ENCODE results near the gene PLA2G4E. TPM values are rescaled to one million over a fixed set of nuclear protein-coding genes. Genes with fewer than 3 reads are reported as not detected.

Gene PLA2G4E
- total and polyA plus RNA-seq, 7 donors, result 0.01 to 0.34 (median 0.08) TPM; not detected in 2

DNA sequence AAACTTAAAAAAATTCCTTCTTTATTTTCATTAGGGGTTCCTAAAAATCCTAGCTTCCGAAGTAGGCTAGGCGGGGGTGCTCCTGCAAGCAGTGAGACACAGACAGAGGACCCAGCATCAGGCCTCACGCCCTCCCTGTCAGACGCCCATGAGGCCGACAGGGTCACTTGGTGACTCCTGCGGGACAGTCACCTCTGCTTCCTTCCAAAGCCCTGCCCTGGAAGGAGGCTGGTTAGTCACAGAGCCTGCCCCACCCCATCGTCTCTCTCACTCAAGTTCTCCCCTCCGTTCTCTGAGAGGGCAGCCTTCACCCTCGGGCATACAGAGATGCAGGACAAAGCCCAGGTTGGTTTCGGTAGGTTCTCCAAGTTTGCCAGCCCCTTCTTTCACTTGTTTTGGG is 87.1 kb downstream of the PLA2G4E start:
- Histone ChIP-seq H3K9me3 (no peaks in the 10 kb centered on the region), H3K36me3 (ENCODE audit: insufficient read depth in 1 of 2, low read depth in 1 of 2) (no peaks in the 10 kb centered on the region), H3K4me1 (peaks cover 45% of the 10 kb centered on the region), H3K4me3 (no peak overlapping the region), H3K27ac (peak overlapping the region; percentile 53), H3K27me3 (ENCODE audit: insufficient read depth in 3 of 3, low read length in 2 of 3) (no peaks in the 10 kb centered on the region)
- TF ChIP-seq, protein P1, sequence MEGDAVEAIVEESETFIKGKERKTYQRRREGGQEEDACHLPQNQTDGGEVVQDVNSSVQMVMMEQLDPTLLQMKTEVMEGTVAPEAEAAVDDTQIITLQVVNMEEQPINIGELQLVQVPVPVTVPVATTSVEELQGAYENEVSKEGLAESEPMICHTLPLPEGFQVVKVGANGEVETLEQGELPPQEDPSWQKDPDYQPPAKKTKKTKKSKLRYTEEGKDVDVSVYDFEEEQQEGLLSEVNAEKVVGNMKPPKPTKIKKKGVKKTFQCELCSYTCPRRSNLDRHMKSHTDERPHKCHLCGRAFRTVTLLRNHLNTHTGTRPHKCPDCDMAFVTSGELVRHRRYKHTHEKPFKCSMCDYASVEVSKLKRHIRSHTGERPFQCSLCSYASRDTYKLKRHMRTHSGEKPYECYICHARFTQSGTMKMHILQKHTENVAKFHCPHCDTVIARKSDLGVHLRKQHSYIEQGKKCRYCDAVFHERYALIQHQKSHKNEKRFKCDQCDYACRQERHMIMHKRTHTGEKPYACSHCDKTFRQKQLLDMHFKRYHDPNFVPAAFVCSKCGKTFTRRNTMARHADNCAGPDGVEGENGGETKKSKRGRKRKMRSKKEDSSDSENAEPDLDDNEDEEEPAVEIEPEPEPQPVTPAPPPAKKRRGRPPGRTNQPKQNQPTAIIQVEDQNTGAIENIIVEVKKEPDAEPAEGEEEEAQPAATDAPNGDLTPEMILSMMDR (IDR thresholded peaks at IDR 0.05), result no peak
- intact Hi-C loops (cut with DNase I), result no loop called here
- ATAC-seq (no peak), DNase-seq (no peak)
- 55 to 65% (median 60%) methylated on average over 10 of the region's 10 CpGs for WGBS, 3 donors

DNA sequence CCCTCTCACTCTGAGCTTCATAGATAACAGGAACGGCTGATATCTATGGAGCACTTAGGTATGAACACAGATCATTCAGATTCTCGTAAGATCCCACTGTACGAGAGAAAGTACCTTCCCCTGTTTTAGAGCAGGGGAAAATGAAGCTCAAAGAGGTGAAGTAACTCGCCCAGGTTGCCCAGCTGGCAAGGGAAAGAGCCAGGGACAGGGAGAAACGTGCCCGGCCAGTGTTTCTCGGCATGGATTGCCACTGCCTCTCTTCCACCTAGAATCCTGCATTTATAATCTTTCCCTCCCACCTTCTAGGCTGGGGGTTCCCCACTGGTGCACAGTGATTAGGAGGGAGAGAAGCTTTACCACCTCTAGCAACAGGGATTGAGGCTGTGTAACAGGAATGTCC is 87.5 kb downstream of the PLA2G4E start:
- WGBS, 3 donors, result 85 to 88% (median 86%) methylated on average over 7 of the region's 7 CpGs
- no peak overlapping the region for H3K4me3 ChIP-seq
- no peaks in the 10 kb centered on the region for H3K9me3 ChIP-seq
- peaks cover 49% of the 10 kb centered on the region for H3K4me1 ChIP-seq
- intact Hi-C loops (cut with DNase I), result no loop called here
- H3K27me3 ChIP-seq (ENCODE audit: insufficient read depth in 3 of 3, low read length in 2 of 3), result no peaks in the 10 kb centered on the region
- H3K27ac ChIP-seq, result peak overlapping the region; percentile 4
- no peak for ATAC-seq
- no peaks in the 10 kb centered on the region for H3K36me3 ChIP-seq (ENCODE audit: insufficient read depth in 1 of 2, low read depth in 1 of 2)
- TF ChIP-seq, protein P1 (IDR thresholded peaks at IDR 0.05), result no peak
- DNase-seq, result no peak

DNA sequence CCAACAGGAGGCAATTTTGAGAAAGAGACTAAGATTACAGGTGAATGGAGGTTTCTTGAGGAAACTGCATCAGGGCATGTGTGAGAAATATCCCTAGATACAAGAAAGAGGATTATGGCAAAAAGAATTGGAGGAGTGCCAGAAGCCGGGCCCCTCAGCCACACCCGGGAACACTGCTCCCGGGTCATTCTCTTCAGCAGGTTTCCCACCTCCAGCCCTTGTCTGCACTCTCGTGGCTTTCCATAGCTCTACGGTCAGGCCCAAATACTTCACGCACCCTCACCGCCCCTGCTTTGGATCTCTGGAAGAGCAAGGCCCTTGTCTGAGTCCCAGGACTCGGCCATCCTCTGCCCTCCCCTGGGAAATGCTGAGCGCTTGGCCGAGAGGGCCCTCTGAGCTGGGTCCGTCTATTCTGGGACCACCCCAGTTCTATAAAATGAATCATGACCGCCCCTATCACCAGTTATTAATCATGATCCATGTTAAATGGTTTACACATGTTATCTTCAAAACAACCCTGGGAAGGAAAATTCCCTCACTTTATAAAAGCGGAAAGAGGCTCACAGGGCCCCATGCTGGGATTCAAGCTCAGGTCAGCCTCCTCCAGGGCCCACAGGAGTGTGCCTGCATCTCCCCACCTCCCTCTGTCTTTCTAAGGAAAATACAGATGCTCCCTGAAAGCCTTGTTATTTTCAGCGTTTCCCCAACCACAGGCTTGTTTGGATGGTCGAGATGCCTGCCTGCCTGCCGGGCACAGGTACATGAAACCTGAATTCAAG is 88.1 kb downstream of the PLA2G4E start:
- ATAC-seq (no peak), DNase-seq (no peak)
- 71 to 76% (median 76%) methylated on average over 16 of the region's 16 CpGs for WGBS, 3 donors
- Histone ChIP-seq H3K27me3 (ENCODE audit: insufficient read depth in 3 of 3, low read length in 2 of 3) (no peaks in the 10 kb centered on the region), H3K4me1 (peaks cover 54% of the 10 kb centered on the region), H3K36me3 (ENCODE audit: insufficient read depth in 1 of 2, low read depth in 1 of 2) (no peaks in the 10 kb centered on the region), H3K27ac (no peak overlapping the region), H3K4me3 (no peak overlapping the region), H3K9me3 (no peaks in the 10 kb centered on the region)
- intact Hi-C loops (cut with DNase I), result no loop called here
- TF ChIP-seq, protein P1 (IDR thresholded peaks at IDR 0.05), result no peak

DNA sequence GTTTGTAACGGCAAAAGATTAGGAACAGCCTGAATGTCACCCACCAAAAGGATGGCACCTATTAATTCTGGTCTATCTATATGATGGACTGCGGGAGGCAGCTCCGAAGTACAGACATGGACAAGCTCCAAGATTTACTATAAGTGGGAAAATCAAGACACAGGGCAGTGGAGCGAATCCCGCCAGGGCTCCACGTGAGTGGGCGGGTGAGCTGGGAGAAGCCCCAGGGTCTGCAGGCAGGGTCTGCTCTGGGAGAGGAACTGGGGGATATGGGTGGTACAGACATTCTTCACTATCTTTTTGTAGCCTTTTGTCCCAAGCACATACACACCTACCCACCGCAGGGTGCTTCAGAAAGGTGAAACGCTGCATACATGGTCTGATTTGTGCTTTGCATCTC is 88.7 kb downstream of the PLA2G4E start:
- TF ChIP-seq, protein P1 (IDR thresholded peaks at IDR 0.05), result no peak
- Histone ChIP-seq H3K4me3 (no peak overlapping the region), H3K9me3 (no peaks in the 10 kb centered on the region), H3K27ac (no peak overlapping the region), H3K27me3 (ENCODE audit: insufficient read depth in 3 of 3, low read length in 2 of 3) (no peaks in the 10 kb centered on the region), H3K4me1 (peaks cover 52% of the 10 kb centered on the region), H3K36me3 (ENCODE audit: insufficient read depth in 1 of 2, low read depth in 1 of 2) (no peaks in the 10 kb centered on the region)
- 94 to 98% (median 95%) methylated on average over 9 of the region's 9 CpGs for WGBS, 3 donors
- intact Hi-C loops (cut with DNase I), result no loop called here
- DNase-seq (no peak), ATAC-seq (no peak)

Other genes starting within 250 kb of the PLA2G4E start
- 10 to 100 TPM in 1 of 4 donors, 1 to 10 TPM in 3; 7.1 to 10.3 (median 8.1) TPM for gene MAPKBP1, start 246.6 kb downstream of the PLA2G4E start, total RNA-seq
- gene MAPKBP1, start 246.6 kb downstream of the PLA2G4E start, polyA plus RNA-seq, result 1 to 10 TPM; 2.4 to 5.3 (median 2.9) TPM
- 1 to 10 TPM; 5.8 to 8.0 (median 6.7) TPM for gene JMJD7, start 192.9 kb downstream of the PLA2G4E start, total RNA-seq
- gene JMJD7, start 192.9 kb downstream of the PLA2G4E start, polyA plus RNA-seq, result 1 to 10 TPM; 4.4 to 6.4 (median 4.6) TPM
- gene PLA2G4B, start 182.2 kb downstream of the PLA2G4E start, total RNA-seq, result 1 to 10 TPM; 1.2 to 4.3 (median 1.7) TPM
- gene PLA2G4B, start 182.2 kb downstream of the PLA2G4E start, polyA plus RNA-seq, result 1 to 10 TPM; 1.1 to 2.2 (median 1.4) TPM
- gene SPTBN5, start 127.0 kb downstream of the PLA2G4E start, total RNA-seq, result under 1 TPM; 0.15 to 0.47 (median 0.29) TPM
- gene SPTBN5, start 127.0 kb downstream of the PLA2G4E start, polyA plus RNA-seq, result under 1 TPM; 0.10 to 0.29 (median 0.13) TPM
- 1 to 10 TPM; 5.3 to 9.6 (median 6.3) TPM for gene EHD4, start 48.5 kb downstream of the PLA2G4E start, total RNA-seq
- gene EHD4, start 48.5 kb downstream of the PLA2G4E start, polyA plus RNA-seq, result 1 to 10 TPM; 1.7 to 4.8 (median 2.2) TPM
- gene PLA2G4D, start 73.5 kb upstream of the PLA2G4E start, total RNA-seq, result not detected
- gene PLA2G4D, start 73.5 kb upstream of the PLA2G4E start, polyA plus RNA-seq, result not detected
- gene PLA2G4F, start 135.6 kb upstream of the PLA2G4E start, total RNA-seq, result 1 to 10 TPM; 1.9 to 5.3 (median 3.6) TPM
- gene PLA2G4F, start 135.6 kb upstream of the PLA2G4E start, polyA plus RNA-seq, result under 1 TPM; 0.20 to 0.93 (median 0.86) TPM
- gene VPS39, start 187.3 kb upstream of the PLA2G4E start, total RNA-seq, result 10 to 100 TPM; 37.3 to 47.8 (median 46.2) TPM
- 10 to 100 TPM; 15.2 to 43.3 (median 17.7) TPM for gene VPS39, start 187.3 kb upstream of the PLA2G4E start, polyA plus RNA-seq